Vagina (tissue), 2 donors: ENCODE data around the gene OR6B1. TPM values are rescaled to one million over a fixed set of nuclear protein-coding genes. Genes with fewer than 3 reads are reported as not detected.

Experiments
- DNase-seq, 2 donors: peaks; one replicate each; pipeline ENCODE4 v3.0.0-alpha.2; 2017; ENCODE audit errors: extremely low spot score in 2 of 2
- H3K27ac ChIP-seq: fragments of 200-600 bp; sonication (generic); one replicate; pipeline ENCODE4 v1.5.1; 2019
- H3K27me3 ChIP-seq: fragments of 200-600 bp; sonication (generic); one replicate; pipeline ENCODE4 v1.5.1; 2019
- H3K36me3 ChIP-seq, 2 donors: fragments of 200-600 bp; sonication (generic); one replicate each; pipeline ENCODE4 v1.5.1; 2017 to 2019
- H3K4me1 ChIP-seq: fragments of 200-600 bp; sonication (generic); one replicate; pipeline ENCODE4 v1.5.1; 2019
- H3K4me3 ChIP-seq, 2 donors: fragments of 200-600 bp; sonication (generic); 1 replicate in 1 of 2; 2 replicates in 1 of 2; pipeline ENCODE4 v1.5.1; 2016 to 2019
- H3K9me3 ChIP-seq: fragments of 200-600 bp; sonication (generic); one replicate; pipeline ENCODE4 v1.5.1; 2019
- POLR2A ChIP-seq, 2 donors: fragments of 450-650 bp; IDR thresholded peaks; one replicate each; pipeline ENCODE4 v1.6.1; 2017; ENCODE audit warnings: antibody characterized with exemption in 2 of 2, mild to moderate bottlenecking in 2 of 2, moderate library complexity in 2 of 2
- POLR2AphosphoS5 ChIP-seq, 2 donors: sonication (generic); formaldehyde crosslinking; IDR thresholded peaks; one replicate each; pipeline ENCODE4 v1.9.0; 2017; ENCODE audit warnings: antibody characterized with exemption in 2 of 2, mild to moderate bottlenecking in 2 of 2, low read depth in 1 of 2; ENCODE audit not compliant: insufficient read depth in 1 of 2
- intact Hi-C: fragments of 100-400 bp; cut with DNase I; formaldehyde crosslinking; loops from one replicate; pipeline ENCODE4 v1.15.1; 2023
- total RNA-seq: library from RNA; depleted of rRNA; stranded (reverse); fragments of >200 nt; gene quantifications from one replicate; pipeline ENCODE4 v1.2.3, GENCODE V29; 2016
- TF ChIP-seq, protein P1 (sequence below), 3 experiments: fragments of 450-650 bp in 2 of 3; fragments of 200-600 bp in 1 of 3; sonication (generic) in 1 of 3; IDR thresholded peaks; one replicate each; pipeline ENCODE4 v1.5.1; 2017 to 2019; ENCODE audit warnings: antibody characterized with exemption in 3 of 3, mild to moderate bottlenecking in 2 of 3, moderate library complexity in 2 of 3

OR6B1 gene
- total RNA-seq: not detected

DNA sequence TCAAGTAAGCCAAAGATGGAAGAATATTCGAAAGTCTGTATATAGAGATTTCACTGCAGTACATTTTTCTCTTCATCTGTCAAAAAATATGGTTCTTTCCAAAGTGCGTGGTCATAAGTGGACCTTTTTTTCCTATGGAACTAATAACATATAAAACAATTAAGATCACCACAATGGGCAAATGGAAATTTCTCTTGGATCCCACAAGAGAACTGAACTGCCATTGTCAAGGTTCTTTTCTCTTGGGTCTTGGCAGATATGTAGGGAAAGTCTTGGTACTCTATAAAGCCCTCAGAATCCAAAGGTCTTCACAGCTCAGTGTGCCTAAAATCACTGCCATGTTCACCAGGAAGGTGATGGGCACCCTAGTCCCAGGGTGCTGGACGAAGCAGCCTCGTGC is at the start of gene OR6B1:
Gene OR6B1, plus strand, starts transcription at position 301 of the 400 bp plus-strand sequence. CDS start 3,677 bp downstream, outside the sequence.
- Histone ChIP-seq H3K4me3 (no peak within 1 kb of the TSS), H3K4me1 (no peaks in the 10 kb centered on the region), H3K27me3 (no peaks in the 10 kb centered on the region), H3K27ac (no peak within 1 kb of the TSS), H3K9me3 (no peaks in the 10 kb centered on the region), H3K36me3 (no peaks in the 10 kb centered on the region)
- intact Hi-C loops: no loop called here
- TF ChIP-seq POLR2A (IDR thresholded peaks at IDR 0.05) (no peak), POLR2AphosphoS5 (IDR thresholded peaks at IDR 0.05; ENCODE audit: insufficient read depth in 1 of 2, low read depth in 1 of 2) (no peak)
- TF ChIP-seq, protein P1, sequence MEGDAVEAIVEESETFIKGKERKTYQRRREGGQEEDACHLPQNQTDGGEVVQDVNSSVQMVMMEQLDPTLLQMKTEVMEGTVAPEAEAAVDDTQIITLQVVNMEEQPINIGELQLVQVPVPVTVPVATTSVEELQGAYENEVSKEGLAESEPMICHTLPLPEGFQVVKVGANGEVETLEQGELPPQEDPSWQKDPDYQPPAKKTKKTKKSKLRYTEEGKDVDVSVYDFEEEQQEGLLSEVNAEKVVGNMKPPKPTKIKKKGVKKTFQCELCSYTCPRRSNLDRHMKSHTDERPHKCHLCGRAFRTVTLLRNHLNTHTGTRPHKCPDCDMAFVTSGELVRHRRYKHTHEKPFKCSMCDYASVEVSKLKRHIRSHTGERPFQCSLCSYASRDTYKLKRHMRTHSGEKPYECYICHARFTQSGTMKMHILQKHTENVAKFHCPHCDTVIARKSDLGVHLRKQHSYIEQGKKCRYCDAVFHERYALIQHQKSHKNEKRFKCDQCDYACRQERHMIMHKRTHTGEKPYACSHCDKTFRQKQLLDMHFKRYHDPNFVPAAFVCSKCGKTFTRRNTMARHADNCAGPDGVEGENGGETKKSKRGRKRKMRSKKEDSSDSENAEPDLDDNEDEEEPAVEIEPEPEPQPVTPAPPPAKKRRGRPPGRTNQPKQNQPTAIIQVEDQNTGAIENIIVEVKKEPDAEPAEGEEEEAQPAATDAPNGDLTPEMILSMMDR (IDR thresholded peaks at IDR 0.05): no peak
- DNase-seq: no peak

DNA sequence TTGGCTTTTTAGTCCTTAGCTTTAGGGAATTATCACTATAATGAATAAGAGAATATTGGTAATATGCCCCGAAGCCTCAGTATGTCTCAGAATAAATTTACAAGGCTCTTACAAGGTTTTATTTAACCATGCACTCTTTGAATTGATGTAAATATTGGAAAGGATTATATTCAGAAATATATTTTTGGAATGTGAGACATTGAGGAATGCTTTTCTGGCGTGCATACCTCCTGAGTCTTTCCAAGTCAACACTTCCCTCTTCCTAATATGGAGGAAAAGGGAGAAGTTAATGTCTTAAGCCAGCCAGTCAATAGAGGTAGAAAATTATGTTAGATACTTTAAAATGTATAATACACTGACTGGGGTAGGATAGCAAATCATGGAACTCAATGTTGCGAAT is 46.7 kb upstream of the OR6B1 start:
- no peaks in the 10 kb centered on the region for H3K9me3 ChIP-seq
- no peak overlapping the region for H3K4me3 ChIP-seq
- no peak overlapping the region for H3K27ac ChIP-seq
- H3K27me3 ChIP-seq: no peaks in the 10 kb centered on the region
- no peaks in the 10 kb centered on the region for H3K36me3 ChIP-seq
- intact Hi-C loops: no loop called here
- TF ChIP-seq, protein P1 (IDR thresholded peaks at IDR 0.05): no peak
- TF ChIP-seq POLR2A (IDR thresholded peaks at IDR 0.05): no peak
- no peak for TF ChIP-seq POLR2AphosphoS5 (IDR thresholded peaks at IDR 0.05; ENCODE audit: insufficient read depth in 1 of 2, low read depth in 1 of 2)
- no peaks in the 10 kb centered on the region for H3K4me1 ChIP-seq
- no peak for DNase-seq

DNA sequence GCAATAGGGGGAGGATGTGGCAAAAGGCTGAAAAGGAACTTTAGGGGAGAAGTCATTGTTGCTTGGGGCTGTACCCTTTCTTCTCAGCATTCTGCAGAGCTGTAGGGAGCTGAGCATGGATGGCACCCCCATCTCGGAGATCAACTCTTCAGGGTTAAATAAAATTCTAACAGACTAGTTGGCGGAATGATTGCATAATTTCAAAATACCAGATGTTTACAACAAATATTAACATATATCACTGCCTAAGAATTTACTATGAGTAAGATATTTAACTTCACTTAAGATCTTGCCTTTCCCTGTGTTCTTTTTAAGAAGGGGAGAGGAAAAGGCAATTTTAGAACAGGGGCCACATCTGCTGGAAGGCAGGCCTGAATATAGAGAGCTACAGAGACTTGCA is 46.0 kb upstream of the OR6B1 start:
- TF ChIP-seq POLR2A (IDR thresholded peaks at IDR 0.05) (no peak), POLR2AphosphoS5 (IDR thresholded peaks at IDR 0.05; ENCODE audit: insufficient read depth in 1 of 2, low read depth in 1 of 2) (no peak)
- TF ChIP-seq, protein P1 (IDR thresholded peaks at IDR 0.05): no peak
- intact Hi-C loops: no loop called here
- Histone ChIP-seq H3K27ac (no peak overlapping the region), H3K4me3 (no peak overlapping the region), H3K36me3 (no peaks in the 10 kb centered on the region), H3K9me3 (no peaks in the 10 kb centered on the region), H3K4me1 (no peaks in the 10 kb centered on the region), H3K27me3 (no peaks in the 10 kb centered on the region)
- no peak for DNase-seq

DNA sequence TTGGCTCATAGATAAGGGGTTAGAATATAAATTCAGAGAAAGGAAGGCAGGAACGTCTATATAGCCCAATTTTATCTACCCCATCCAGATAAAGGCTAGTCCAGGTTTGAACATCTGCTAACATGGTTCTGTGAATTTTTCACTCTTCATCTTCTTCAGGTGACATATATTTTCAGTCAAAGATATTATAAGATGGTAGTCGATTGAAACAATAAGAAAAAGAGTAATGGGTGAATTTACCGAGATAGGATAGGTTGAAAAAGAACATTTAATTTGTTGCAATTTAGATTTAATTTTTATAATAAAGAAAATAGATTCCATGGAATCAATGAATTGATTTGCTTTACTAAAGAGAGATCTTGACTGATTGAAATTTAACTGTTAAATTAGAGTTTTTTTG is 45.6 kb upstream of the OR6B1 start, which contains the start of gene OR2F1:
Gene OR2F1, plus strand, starts transcription at position 301 of the 400 bp plus-strand sequence. CDS start 5,127 bp downstream, outside the sequence.
- Histone ChIP-seq H3K27me3 (no peaks in the 10 kb centered on the region), H3K4me3 (no peak within 1 kb of the TSS), H3K27ac (no peak within 1 kb of the TSS), H3K4me1 (no peaks in the 10 kb centered on the region), H3K36me3 (no peaks in the 10 kb centered on the region), H3K9me3 (no peaks in the 10 kb centered on the region)
- DNase-seq: no peak
- TF ChIP-seq POLR2A (IDR thresholded peaks at IDR 0.05) (no peak), POLR2AphosphoS5 (IDR thresholded peaks at IDR 0.05; ENCODE audit: insufficient read depth in 1 of 2, low read depth in 1 of 2) (no peak)
- TF ChIP-seq, protein P1 (IDR thresholded peaks at IDR 0.05): no peak
- intact Hi-C loops: no loop called here

DNA sequence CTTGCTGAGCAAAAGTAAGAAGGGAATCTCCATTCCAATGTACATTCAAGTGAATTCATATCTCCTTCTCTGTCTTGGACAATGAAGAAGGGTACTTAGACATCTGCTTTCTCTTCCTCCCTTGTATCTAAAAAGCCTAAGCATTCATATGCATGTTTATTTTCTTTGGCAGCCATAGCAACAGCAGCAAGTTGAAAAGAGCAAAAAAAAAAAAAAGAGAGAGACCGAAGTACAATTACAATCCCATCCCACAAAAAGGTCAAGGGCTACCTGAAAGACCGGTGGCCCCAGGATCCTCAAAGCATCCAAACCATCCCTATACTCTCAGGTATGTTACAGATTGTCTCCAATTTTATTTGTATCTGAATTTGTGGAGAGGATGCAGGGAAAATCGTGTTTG is 41.3 kb upstream of the OR6B1 start:
- intact Hi-C loops: no loop called here
- Histone ChIP-seq H3K4me1 (no peaks in the 10 kb centered on the region), H3K27ac (no peak overlapping the region), H3K4me3 (no peak overlapping the region), H3K36me3 (no peaks in the 10 kb centered on the region), H3K9me3 (no peaks in the 10 kb centered on the region), H3K27me3 (no peaks in the 10 kb centered on the region)
- TF ChIP-seq POLR2A (IDR thresholded peaks at IDR 0.05) (no peak), POLR2AphosphoS5 (IDR thresholded peaks at IDR 0.05; ENCODE audit: insufficient read depth in 1 of 2, low read depth in 1 of 2) (no peak)
- TF ChIP-seq, protein P1 (IDR thresholded peaks at IDR 0.05): no peak
- DNase-seq: no peak
